ENCODE measurements around the gene SIN3A.

The SIN3A gene

DNA sequence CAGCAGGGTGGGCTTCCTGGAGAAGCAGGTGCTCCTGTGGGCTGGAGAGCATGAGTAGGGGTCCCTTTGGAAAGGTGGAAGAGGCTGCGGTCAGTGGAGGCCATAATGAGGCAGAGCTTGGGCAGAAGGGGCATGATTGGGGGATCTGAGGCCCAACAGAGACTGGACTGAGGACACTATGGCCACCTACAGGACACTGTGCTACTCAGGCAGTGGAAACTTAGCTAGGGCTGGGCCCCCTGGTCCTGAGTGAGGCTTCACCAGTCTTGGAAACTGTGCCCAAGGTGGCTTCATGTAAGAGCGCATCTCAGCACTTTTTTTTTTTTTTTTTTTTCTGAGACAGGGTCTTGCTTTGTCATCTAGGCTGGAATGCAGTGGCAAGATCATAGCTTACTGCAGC lies 121.9 kb downstream of the SIN3A start:
- no peak for DNase-seq

DNA sequence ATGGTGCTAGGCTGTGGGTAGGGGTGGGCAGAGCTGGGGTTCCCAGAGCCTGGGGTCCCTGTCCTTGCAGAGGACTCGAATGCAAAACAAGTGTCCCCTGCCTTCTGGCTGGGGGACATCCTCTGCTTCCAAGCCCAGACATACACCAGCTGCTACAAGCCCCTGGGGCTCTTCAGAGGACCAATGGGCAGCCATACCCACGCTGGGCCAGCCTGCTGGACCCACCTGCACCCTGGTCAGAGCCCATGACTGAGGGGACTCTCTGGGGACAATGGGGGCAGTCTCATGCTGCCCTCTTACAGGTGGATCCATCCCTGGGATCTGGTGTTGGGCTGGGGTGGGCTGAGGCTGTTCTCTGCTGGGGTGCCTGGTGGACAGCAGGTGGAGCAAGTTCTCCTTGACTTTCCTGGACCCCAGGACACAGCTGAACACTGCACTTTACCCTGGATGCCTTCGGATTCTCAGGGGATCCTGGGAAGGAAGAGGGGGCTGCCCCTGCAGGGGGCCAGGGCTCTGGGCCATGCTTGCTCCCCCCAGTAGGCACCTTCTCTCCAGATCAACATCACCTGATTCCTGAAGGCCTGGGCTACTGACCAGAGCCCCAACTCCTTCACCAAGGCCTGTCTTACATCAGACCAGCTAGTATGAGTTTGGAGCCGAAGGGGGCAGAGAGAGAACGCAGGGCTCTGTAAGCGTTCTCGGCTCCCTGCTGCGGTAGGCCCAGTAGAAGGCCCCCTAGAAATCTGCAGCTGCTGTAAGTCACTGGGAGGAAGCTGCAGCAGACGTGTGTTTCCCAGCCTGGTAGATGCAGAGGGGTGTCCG lies 122.8 kb downstream of the SIN3A start:
- no peak for DNase-seq

DNA sequence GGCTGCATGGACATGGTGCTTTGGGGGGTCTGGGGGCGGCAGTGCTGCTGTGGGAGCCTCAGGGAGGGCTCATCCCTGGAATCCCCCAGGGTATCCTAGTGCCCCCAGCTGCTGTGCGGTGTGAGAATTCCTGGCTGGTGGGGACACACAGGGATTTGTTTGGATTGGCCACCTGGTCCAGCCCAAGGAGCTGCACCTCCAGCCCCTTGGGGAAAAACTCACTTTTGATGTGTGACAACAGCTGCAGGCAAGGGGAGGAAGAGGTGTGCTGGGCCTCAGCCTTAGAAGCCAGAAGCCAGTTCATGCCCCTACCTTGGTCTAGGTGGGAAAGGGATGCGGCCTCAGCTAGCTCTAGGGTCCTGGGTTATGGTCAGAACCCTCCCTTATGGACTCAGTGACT lies 124.0 kb downstream of the SIN3A start:
- DNase-seq = no peak

DNA sequence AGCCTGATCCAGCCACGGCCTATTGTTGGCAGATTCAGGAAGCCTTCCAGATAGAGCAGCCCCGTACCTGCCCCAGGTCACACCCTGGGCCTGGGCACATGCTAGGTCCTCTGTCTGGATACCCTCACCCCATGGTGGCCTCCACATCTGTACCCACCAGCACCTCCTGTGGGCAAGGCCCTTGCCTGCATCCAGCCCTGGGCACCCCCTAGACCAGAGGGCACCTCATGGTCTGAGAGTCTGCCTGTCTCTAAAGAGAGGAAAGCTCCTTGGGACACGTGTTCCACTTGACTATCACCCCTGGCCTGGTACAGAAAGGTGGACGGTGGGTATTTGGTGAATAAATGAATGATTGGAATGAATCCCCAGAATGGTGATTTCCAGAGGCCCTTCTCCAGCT lies 124.5 kb downstream of the SIN3A start:
- no peak for DNase-seq

DNA sequence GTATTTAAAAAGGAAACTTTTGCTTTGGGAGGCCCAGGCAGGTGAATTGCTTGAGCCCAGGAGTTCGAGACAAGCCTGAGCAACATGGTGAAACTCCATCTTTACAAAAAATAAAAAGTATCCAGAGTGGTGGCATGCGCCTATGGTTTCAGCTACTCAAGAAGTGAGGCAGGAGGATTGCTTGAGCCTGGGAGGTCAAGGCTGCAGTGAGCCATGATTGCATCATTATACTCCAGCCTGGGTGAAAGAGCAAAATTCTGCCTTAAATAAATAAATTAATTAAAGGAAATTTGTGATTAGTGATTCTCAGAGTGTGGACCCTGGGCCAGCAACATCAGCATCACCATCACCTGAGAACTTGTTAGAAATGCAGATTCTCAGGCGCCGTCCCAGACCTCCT lies 125.6 kb downstream of the SIN3A start:
- no peak for DNase-seq

DNA sequence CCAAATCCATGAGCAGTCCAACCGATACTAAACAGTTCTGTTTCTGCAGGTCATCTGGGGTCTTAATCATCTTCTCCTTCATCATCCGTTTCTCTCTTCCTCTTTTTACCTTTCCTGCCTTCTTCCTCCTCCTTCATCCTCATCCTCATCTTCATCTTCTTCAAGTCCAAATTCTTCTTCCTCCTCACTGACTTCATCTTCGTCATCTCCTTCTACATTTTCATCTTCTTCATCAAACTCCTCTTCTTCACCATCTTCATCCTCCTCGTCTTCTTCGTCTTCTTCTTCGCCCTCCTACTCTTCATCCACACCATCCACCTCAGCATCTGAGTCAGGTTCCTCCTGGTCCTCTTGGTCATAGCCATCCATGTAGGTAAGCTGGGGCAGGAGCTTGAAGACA lies 129.8 kb downstream of the SIN3A start:
- no peak for DNase-seq
